ENCODE results near the gene PLA2G4C.

Gene PLA2G4C

DNA sequence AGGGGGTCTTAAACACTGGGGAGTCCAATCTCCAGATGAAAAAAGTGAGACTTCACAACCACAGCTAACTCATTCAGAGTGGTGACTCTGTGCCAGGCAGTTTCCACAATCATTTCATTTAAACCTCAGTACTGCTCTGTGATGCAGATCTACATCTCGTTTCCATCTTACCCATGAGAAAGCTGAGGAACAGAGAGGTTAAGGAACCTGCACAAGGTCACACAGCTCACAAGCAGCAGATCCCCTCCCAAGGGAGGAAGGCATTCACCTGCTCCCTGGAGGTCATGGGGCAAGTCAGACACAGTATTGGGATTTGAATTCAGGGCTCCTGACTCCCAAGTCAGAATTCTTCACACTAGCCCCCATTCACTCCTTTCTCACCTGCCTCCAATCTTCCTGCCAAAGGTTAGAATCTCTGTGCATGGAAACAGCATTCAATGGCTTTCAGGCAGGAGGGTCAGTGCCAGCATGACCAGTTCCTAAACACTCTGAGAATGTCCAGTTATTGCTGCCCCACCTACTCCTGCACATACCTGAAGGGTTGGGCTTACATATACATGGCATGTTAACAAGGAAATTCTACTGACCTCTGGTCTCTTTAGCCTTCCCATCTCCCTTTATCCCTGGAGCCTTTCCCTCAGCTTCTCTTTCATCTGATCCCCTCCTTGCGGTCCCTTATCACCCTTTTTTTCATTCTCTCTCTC is 68.6 kb downstream of the PLA2G4C start:
- TF ChIP-seq TCF12 (IDR thresholded peaks at IDR 0.05; ENCODE audit: low read depth) (no peak), ZBTB7A (IDR thresholded peaks at IDR 0.05; ENCODE audit: low read depth) (no peak), EGR1 (IDR thresholded peaks at IDR 0.05) (no peak), EP300 (IDR thresholded peaks at IDR 0.05; ENCODE audit: borderline replicate concordance) (no peak), CEBPB (IDR thresholded peaks at IDR 0.05) (no peak), FOXM1 (IDR thresholded peaks at IDR 0.05; ENCODE audit: borderline replicate concordance, low read depth) (no peak), CREB1 (IDR thresholded peaks at IDR 0.05; ENCODE audit: low read depth) (no peak), TEAD4 (IDR thresholded peaks at IDR 0.05) (no peak), RAD21 (IDR thresholded peaks at IDR 0.05; ENCODE audit: low read depth) (no peak), TAF1 (IDR thresholded peaks at IDR 0.05; ENCODE audit: low read depth) (no peak), YY1 (IDR thresholded peaks at IDR 0.05; ENCODE audit: low read depth) (no peak), NFIC (IDR thresholded peaks at IDR 0.05) (no peak)
- TF ChIP-seq, protein P1, sequence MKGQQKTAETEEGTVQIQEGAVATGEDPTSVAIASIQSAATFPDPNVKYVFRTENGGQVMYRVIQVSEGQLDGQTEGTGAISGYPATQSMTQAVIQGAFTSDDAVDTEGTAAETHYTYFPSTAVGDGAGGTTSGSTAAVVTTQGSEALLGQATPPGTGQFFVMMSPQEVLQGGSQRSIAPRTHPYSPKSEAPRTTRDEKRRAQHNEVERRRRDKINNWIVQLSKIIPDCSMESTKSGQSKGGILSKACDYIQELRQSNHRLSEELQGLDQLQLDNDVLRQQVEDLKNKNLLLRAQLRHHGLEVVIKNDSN (IDR thresholded peaks at IDR 0.05), result no peak
- TF ChIP-seq, protein P2, sequence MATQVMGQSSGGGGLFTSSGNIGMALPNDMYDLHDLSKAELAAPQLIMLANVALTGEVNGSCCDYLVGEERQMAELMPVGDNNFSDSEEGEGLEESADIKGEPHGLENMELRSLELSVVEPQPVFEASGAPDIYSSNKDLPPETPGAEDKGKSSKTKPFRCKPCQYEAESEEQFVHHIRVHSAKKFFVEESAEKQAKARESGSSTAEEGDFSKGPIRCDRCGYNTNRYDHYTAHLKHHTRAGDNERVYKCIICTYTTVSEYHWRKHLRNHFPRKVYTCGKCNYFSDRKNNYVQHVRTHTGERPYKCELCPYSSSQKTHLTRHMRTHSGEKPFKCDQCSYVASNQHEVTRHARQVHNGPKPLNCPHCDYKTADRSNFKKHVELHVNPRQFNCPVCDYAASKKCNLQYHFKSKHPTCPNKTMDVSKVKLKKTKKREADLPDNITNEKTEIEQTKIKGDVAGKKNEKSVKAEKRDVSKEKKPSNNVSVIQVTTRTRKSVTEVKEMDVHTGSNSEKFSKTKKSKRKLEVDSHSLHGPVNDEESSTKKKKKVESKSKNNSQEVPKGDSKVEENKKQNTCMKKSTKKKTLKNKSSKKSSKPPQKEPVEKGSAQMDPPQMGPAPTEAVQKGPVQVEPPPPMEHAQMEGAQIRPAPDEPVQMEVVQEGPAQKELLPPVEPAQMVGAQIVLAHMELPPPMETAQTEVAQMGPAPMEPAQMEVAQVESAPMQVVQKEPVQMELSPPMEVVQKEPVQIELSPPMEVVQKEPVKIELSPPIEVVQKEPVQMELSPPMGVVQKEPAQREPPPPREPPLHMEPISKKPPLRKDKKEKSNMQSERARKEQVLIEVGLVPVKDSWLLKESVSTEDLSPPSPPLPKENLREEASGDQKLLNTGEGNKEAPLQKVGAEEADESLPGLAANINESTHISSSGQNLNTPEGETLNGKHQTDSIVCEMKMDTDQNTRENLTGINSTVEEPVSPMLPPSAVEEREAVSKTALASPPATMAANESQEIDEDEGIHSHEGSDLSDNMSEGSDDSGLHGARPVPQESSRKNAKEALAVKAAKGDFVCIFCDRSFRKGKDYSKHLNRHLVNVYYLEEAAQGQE (IDR thresholded peaks at IDR 0.05; ENCODE audit: low read depth), result no peak
- TF ChIP-seq, protein P3, sequence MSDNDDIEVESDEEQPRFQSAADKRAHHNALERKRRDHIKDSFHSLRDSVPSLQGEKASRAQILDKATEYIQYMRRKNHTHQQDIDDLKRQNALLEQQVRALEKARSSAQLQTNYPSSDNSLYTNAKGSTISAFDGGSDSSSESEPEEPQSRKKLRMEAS (IDR thresholded peaks at IDR 0.05), result no peak

DNA sequence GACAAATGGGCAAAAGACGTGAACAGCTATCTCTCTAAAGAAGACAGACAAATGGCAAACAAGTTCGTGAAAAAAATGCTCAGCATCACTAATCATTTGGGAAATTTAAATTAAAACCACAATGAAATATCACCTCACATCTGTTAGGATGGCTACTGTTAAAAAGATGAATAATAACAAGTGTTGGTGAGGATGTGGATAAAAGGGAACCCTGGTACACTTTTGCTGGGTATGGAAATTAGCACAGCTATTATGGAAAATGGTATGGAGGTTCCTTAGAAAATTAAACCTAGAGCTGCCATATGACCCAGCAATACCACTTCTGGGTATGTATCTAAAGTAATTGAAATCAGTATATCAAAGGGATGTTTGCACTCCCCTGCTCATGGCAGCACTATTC is 73.9 kb downstream of the PLA2G4C start:
- TF ChIP-seq CREB1 (IDR thresholded peaks at IDR 0.05; ENCODE audit: low read depth) (no peak), ZBTB7A (IDR thresholded peaks at IDR 0.05; ENCODE audit: low read depth) (no peak), EP300 (IDR thresholded peaks at IDR 0.05; ENCODE audit: borderline replicate concordance) (no peak), FOXM1 (IDR thresholded peaks at IDR 0.05; ENCODE audit: borderline replicate concordance, low read depth) (no peak), NFIC (IDR thresholded peaks at IDR 0.05) (no peak), EGR1 (IDR thresholded peaks at IDR 0.05) (no peak), RAD21 (IDR thresholded peaks at IDR 0.05; ENCODE audit: low read depth) (no peak), TCF12 (IDR thresholded peaks at IDR 0.05; ENCODE audit: low read depth) (no peak), CEBPB (IDR thresholded peaks at IDR 0.05) (no peak), TEAD4 (IDR thresholded peaks at IDR 0.05) (no peak), TAF1 (IDR thresholded peaks at IDR 0.05; ENCODE audit: low read depth) (no peak)
- TF ChIP-seq, protein P2 (IDR thresholded peaks at IDR 0.05; ENCODE audit: low read depth), result no peak
- TF ChIP-seq, protein P3 (IDR thresholded peaks at IDR 0.05), result no peak
- TF ChIP-seq, protein P1 (IDR thresholded peaks at IDR 0.05), result no peak

DNA sequence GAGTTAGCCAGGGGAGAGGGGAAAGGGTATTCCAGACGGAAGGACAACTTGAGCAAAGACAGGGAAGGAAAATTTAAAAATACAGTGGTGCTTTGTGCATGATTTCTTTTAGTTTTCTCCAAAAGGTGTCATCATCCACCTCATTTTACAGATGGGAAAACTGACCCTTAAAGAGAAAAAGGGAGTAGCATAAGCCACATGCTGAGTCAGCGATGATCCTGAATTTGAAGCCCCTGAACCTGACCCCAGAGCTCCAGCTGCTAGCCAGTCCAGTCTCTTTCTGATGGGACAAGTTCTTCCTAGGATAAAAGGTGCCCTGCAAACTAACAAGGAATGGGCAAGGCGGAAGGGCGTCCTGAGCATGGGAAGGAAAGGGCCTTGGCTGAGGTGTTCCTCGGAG is 77.0 kb downstream of the PLA2G4C start:
- TF ChIP-seq YY1 (IDR thresholded peaks at IDR 0.05; ENCODE audit: low read depth) (no peak), ZBTB7A (IDR thresholded peaks at IDR 0.05; ENCODE audit: low read depth) (no peak), CEBPB (IDR thresholded peaks at IDR 0.05) (no peak), TEAD4 (IDR thresholded peaks at IDR 0.05) (no peak), NFIC (IDR thresholded peaks at IDR 0.05) (no peak), EP300 (IDR thresholded peaks at IDR 0.05; ENCODE audit: borderline replicate concordance) (no peak), EGR1 (IDR thresholded peaks at IDR 0.05) (no peak), TAF1 (IDR thresholded peaks at IDR 0.05; ENCODE audit: low read depth) (no peak), RAD21 (IDR thresholded peaks at IDR 0.05; ENCODE audit: low read depth) (no peak), CREB1 (IDR thresholded peaks at IDR 0.05; ENCODE audit: low read depth) (no peak)
- TF ChIP-seq, protein P1 (IDR thresholded peaks at IDR 0.05), result no peak
- TF ChIP-seq, protein P3 (IDR thresholded peaks at IDR 0.05), result no peak
- TF ChIP-seq, protein P2 (IDR thresholded peaks at IDR 0.05; ENCODE audit: low read depth), result no peak
